Fibroblast of lung (primary cell): ENCODE data around the gene ALKBH4.

Experiments used
- CTCF ChIP-seq, 2 donors: IDR thresholded peaks in 1 of 2; conservative IDR thresholded peaks in 1 of 2; 1 replicate in 1 of 2; 2 replicates in 1 of 2; pipeline ENCODE4 v1.5.1; 2011 to 2012; ENCODE audit warnings: low read length in 2 of 2, control low read depth in 1 of 2, inconsistent platforms in 1 of 2, low read depth in 1 of 2, mild to moderate bottlenecking in 1 of 2
- EZH2 ChIP-seq: IDR thresholded peaks from 2 replicates; pipeline ENCODE4 v1.5.1; 2012; ENCODE audit warnings: low read length, control low read depth, mild to moderate bottlenecking; ENCODE audit errors: missing control alignments

- TF ChIP-seq CTCF (conservative IDR thresholded peaks at IDR 0.05 in 1 of 2, IDR thresholded peaks at IDR 0.05 in 1 of 2; ENCODE audit: low read depth in 1 of 2, low read length in 2 of 2) = no peak
- no peak for TF ChIP-seq EZH2
These were observed 12.2 kb downstream of the ALKBH4 start for GRCh38 chr7:102452451-102452850.
